ENCODE results near the gene CNDP2.

- TF ChIP-seq EP300 (IDR thresholded peaks at IDR 0.05) (no peak), CTCF (IDR thresholded peaks at IDR 0.05) (no peak)
Observed at GRCh38 chr18:74480149-74480651, 16.0 kb upstream of the CNDP2 start.
